Aorta (tissue), 5 donors: ENCODE results near the gene STK25. TPM values are rescaled to one million over a fixed set of nuclear protein-coding genes. Genes with fewer than 3 reads are reported as not detected.

ENCODE experiments used
- ATAC-seq: fragments of 200-7000 bp; cut with Tn5 transposase; one replicate; pipeline ENCODE4 v1.9.1; 2022; ENCODE audit warnings: moderate library complexity; ENCODE audit not compliant: low FRiP score
- DNase-seq, 2 donors: peaks; one replicate each; pipeline ENCODE4 v3.0.0-alpha.2; 2020
- H3K27ac ChIP-seq, 2 donors: one replicate each; pipeline ENCODE4 v1.5.1; 2013; ENCODE audit warnings: low read length in 2 of 2, mild to moderate bottlenecking in 2 of 2, moderate library complexity in 2 of 2, control low read depth in 1 of 2, inconsistent platforms in 1 of 2, low read depth in 1 of 2
- H3K27me3 ChIP-seq, 2 donors: one replicate each; pipeline ENCODE4 v1.6.1; 2013; ENCODE audit warnings: control low read depth in 1 of 2, low read length in 1 of 2, mild to moderate bottlenecking in 1 of 2, moderate library complexity in 1 of 2; ENCODE audit not compliant: insufficient read depth in 2 of 2, control insufficient read depth in 1 of 2
- H3K36me3 ChIP-seq, 2 donors: one replicate each; pipeline ENCODE4 v1.6.1; 2013; ENCODE audit warnings: control low read depth in 1 of 2, low read length in 1 of 2, mild to moderate bottlenecking in 1 of 2; ENCODE audit not compliant: insufficient read depth in 2 of 2, control insufficient read depth in 1 of 2
- H3K4me1 ChIP-seq, 2 donors: one replicate each; pipeline ENCODE4 v1.6.1; 2013; ENCODE audit warnings: low read length in 2 of 2, control low read depth in 1 of 2, mild to moderate bottlenecking in 1 of 2, moderate library complexity in 1 of 2; ENCODE audit not compliant: insufficient read depth in 2 of 2, control insufficient read depth in 1 of 2
- H3K4me3 ChIP-seq, 2 donors: one replicate each; pipeline ENCODE4 v1.5.1; 2013; ENCODE audit warnings: low read length in 2 of 2, control low read depth in 1 of 2, mild to moderate bottlenecking in 1 of 2
- H3K9me3 ChIP-seq: one replicate; pipeline ENCODE4 v1.6.1; 2013; ENCODE audit warnings: mild to moderate bottlenecking, low read length; ENCODE audit not compliant: control insufficient read depth
- WGBS, 2 donors: extraction: QIAGEN DNeasy Blood & Tissue Kit; methylation state at CpG; one replicate each; pipeline ENCODE4 v1.1.7; 2013; 5-methylcytosine and 5-hydroxymethylcytosine counted together
- intact Hi-C, 2 donors: fragments of 100-400 bp; cut with DNase I; formaldehyde crosslinking; loops; one replicate each; pipeline versions ENCODE4 v1.14.2 to v1.15.0; 2022
- polyA plus RNA-seq, 2 donors: library from polyadenylated mRNA; stranded (reverse); fragments of 200-250 nt; gene quantifications; one replicate each; pipeline ENCODE4 v1.2.3, GENCODE V29; 2013
- total RNA-seq, 2 donors: library from RNA; stranded (reverse); fragmentation: NEBNext Ultra II Directional; extraction: Animal tissue kit (Norgen Biotek cat#: 25700); gene quantifications; one replicate each; pipeline ENCODE4 v1.2.1, GENCODE V29; 2021
- donor health status: healthy with polysubstance abuse.
- donor health status: Bipolar disorder and iron deficiency.
- donor health status: DM: no; HTN: no; CAD: no.
- donor health status: DM: no; HTN: no; CAD: no.
- donor health status: DM: yes; HTN: yes; CAD: no.

STK25 gene
- total and polyA plus RNA-seq, 4 donors: 85.1 to 261 (median 121) TPM

DNA sequence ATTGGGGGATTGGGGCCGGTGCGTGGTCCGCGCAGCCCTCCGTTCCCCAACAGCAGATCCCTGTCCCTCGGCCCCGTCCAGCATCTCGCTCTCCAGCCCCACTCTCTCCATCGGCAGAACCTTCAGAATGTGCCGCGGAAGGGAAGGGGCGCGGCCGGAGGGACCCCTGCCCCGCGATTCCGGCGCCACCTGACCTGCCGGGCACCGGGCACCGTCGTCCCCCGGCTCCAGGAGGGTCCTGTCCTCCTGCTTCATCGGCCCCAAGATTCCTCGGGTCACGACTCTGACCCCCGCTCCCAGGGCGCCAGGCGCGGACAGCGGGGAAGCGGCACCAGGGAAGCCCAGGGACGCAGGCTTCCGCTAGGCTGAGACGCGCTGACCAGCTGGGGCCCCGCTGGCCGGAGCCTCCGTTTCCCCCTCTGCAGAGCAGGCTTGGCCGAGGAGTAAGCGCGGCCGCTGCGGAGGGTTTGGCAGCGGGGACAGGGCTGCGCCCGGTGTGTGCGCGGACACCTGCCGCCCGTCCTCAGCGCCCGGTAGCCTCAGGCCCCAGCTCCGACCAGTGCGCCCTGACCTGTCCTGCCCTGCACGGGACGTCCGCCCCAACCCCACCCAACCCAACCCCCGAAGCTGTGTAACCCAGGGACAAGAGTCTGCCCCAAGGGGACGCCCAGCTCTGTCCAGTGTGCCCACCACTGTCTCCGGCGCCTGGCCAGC is 33.3 kb upstream of the STK25 start:
- H3K4me1 ChIP-seq: no peaks in the 10 kb centered on the region
- WGBS, 2 donors: 14% methylated on average over 51 to 62 of the region's 62 CpGs
- intact Hi-C loops: no loop called here
- ATAC-seq (peak; percentile 42), DNase-seq (no peak)
- H3K36me3 ChIP-seq: no peaks in the 10 kb centered on the region
- no peaks in the 10 kb centered on the region for H3K27me3 ChIP-seq
- H3K9me3 ChIP-seq: no peaks in the 10 kb centered on the region
- no peak overlapping the region for H3K27ac ChIP-seq
- H3K4me3 ChIP-seq: no peak overlapping the region

DNA sequence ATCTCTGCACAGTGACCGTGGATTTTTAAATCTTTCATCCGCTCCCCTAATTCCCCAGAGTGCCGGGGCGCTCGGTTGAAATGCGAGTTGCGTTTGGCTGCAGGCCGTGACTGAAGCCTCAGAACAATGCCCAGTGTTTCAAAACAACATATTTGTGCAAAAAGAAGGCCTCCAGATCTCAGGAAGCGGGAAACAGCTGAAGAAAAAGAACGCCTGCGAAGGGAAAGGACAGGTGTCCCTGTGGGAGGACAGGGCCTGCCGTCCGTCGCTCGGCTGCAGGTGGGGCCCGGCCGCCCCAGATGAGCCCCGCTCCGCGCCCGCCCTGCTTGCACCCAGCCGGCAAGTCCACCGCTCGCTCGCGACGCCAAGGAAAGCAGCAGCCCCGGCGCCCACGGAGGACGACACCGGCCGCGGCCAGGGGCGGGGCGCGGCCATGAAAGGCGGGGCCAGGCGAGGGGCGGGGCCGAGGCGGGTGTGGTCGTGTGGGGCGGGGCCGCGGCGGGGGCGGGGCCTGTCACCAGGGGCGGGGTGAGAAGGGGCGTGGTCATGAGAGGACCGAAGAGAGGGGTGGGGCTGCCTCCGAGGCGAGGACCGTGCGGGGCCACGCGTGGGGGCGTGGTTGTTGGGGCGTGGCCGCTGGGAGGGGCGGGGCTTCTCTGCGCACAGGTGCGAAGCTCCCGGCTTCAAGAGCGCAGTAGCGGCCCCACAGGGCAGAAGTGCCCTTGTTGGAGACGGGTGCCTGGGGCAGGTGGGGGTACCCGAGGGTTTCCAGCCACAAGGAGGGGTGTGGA is 32.6 kb upstream of the STK25 start:
- DNase-seq (no peak), ATAC-seq (peak; percentile 59)
- Histone ChIP-seq H3K4me3 (peak overlapping the region; percentile 16 to 25), H3K27ac (no peak overlapping the region), H3K9me3 (no peaks in the 10 kb centered on the region), H3K27me3 (no peaks in the 10 kb centered on the region), H3K36me3 (no peaks in the 10 kb centered on the region), H3K4me1 (no peaks in the 10 kb centered on the region)
- WGBS, 2 donors: 1 to 3% methylated on average over 49 to 68 of the region's 68 CpGs
- intact Hi-C loops: no loop called here

DNA sequence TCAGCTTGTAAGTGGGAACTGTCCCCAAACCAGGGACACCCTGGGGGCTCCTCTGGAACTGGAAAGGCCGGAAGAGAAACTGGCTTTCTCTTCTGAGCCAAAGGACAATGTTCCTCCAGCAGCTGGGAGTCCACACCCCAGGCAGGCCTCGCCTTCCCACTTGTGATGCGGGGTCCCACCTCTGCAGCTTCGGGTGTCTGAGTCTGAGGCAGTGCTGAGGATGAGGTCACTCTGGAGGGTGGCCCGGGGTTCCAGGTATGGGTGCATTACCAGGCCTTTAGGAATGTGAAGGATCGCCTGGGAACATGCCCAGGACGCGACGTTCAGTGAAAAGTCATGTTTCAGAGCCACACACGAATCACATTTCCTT is 32.0 kb upstream of the STK25 start:
- no peak overlapping the region for H3K4me3 ChIP-seq
- no peaks in the 10 kb centered on the region for H3K4me1 ChIP-seq
- 22 to 34% methylated on average over 10 of the region's 10 CpGs for WGBS, 2 donors
- no peaks in the 10 kb centered on the region for H3K27me3 ChIP-seq
- DNase-seq (no peak), ATAC-seq (no peak)
- H3K36me3 ChIP-seq: no peaks in the 10 kb centered on the region
- H3K9me3 ChIP-seq: no peaks in the 10 kb centered on the region
- intact Hi-C loops: no loop called here
- H3K27ac ChIP-seq: no peak overlapping the region

DNA sequence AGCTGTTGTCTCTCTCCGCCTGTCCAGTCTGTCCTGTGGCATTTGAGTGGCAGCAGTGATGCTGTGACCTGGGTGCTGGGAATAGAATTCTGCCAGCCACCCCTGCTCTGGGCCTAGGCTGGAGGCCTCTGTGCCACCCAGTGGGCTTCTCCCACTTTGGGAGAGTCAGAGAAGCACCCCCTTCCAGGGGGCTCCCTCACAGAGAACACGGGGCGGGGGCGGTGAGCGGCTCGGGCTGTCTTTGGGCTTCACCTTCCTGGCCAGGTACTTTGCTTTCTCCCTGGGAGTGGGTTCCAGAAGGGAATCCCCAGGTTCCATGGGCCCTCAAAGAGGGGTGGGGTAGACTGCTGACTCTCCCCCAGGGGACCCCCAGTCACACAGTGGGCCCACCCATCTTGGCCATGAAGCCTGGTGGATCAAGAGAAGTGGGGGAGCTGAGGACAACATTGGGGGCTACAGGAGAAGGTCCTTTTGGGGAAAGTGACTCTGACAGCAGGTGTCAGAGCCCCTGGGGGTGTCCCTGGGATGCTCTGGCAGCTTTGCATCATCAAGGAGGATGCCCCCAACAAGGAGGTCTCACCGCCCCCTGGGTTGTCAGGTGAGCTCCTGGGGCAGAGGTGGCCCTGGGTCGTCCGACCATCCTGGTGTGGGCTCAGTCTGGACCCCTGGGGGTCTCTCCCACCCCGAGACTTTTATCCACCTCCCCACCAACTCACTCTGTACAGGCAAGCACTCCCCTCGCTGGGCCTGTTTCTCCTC is 31.4 kb upstream of the STK25 start:
- Histone ChIP-seq H3K36me3 (no peaks in the 10 kb centered on the region), H3K4me3 (no peak overlapping the region), H3K27me3 (no peaks in the 10 kb centered on the region), H3K27ac (no peak overlapping the region), H3K4me1 (no peaks in the 10 kb centered on the region), H3K9me3 (no peaks in the 10 kb centered on the region)
- ATAC-seq: no peak
- intact Hi-C loops: no loop called here
- 95 to 96% methylated on average over 11 of the region's 11 CpGs for WGBS, 2 donors
- no peak for DNase-seq

DNA sequence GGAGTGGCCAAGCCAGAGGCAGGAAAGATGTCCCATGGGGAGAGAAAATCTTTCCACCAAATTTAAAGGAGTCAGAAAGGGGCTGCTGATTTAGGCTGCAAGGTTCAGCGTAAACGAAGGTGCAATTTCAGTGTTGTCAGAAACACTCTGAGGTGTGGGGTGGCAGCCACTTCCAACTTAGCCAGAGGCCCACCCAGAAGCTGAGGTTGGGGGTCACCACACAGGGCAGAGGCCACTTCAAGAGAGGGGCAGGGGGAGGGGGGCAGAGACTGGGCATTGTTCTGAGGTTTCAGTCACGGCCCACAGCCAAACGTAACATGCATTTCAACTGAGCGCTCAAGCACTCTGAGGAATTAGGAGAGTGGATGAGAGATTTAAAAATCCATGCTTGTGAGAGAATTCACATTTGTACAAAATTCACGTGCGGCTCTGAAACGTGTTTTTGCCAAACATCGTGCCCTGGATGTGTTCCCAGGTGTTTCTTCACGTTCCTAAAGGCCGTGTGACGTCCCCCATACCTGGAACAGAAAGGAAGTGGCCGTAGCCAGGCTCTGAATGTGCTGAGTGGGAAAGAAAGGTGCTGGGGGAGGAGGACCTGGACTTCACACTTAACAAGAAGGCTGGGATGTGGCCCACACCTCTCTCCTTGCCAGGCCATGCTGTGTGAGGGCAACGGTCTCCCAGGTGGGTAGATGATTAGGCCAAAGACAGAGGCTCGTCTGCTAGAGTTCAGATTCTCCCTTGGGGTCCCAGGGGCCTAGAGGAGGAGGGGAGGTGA is 30.6 kb upstream of the STK25 start:
- Histone ChIP-seq H3K27me3 (no peaks in the 10 kb centered on the region), H3K9me3 (no peaks in the 10 kb centered on the region), H3K27ac (no peak overlapping the region), H3K4me3 (no peak overlapping the region), H3K4me1 (no peaks in the 10 kb centered on the region), H3K36me3 (no peaks in the 10 kb centered on the region)
- DNase-seq: peak in 1 of 2 donors; percentile 57
- intact Hi-C loops: no loop called here
- WGBS, 2 donors: 65 to 80% methylated on average over 15 of the region's 15 CpGs
- no peak for ATAC-seq

DNA sequence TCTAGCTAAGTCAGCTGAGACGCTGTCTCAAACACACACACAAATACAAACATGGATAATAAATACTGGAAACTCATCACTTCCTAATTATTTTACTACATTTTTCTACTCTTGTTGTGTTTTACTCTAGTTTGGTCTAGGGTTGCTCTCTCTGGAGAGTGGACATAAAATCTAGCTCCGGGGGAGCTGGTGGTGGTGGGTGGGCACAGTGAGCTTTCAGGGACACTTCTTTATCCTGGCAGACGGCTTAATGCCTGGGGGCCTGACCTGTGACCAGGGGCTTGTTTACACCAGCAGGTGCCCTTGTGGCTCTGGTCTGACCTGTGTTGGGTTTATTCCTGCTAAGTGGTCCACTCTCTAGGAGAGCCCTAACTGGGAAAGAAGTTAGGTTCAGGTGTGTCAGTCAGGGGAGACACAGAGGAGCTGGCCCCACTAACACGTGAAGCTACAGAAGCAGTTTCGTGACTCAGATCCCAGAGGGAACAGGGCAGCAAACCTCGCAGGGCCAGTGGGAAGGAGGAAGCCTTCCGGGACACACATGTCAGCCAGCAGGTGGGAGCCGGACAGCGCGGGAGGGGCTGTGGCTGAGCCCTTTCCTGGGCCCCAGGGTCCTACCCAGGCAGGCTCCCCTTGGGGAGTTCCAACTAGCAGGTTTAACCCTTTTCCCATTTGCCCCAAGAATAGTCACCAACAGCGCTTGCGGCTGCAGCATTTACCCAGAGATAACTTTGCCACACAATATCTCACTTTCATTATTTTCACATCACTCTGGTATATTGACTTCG is 27.7 kb upstream of the STK25 start:
- Histone ChIP-seq H3K27ac (no peak overlapping the region), H3K27me3 (no peaks in the 10 kb centered on the region), H3K9me3 (no peaks in the 10 kb centered on the region), H3K36me3 (no peaks in the 10 kb centered on the region), H3K4me1 (no peaks in the 10 kb centered on the region), H3K4me3 (no peak overlapping the region)
- 50 to 56% methylated on average over 13 of the region's 13 CpGs for WGBS, 2 donors
- DNase-seq (peak in 1 of 2 donors; percentile 73), ATAC-seq (no peak)
- intact Hi-C loops: no loop called here

DNA sequence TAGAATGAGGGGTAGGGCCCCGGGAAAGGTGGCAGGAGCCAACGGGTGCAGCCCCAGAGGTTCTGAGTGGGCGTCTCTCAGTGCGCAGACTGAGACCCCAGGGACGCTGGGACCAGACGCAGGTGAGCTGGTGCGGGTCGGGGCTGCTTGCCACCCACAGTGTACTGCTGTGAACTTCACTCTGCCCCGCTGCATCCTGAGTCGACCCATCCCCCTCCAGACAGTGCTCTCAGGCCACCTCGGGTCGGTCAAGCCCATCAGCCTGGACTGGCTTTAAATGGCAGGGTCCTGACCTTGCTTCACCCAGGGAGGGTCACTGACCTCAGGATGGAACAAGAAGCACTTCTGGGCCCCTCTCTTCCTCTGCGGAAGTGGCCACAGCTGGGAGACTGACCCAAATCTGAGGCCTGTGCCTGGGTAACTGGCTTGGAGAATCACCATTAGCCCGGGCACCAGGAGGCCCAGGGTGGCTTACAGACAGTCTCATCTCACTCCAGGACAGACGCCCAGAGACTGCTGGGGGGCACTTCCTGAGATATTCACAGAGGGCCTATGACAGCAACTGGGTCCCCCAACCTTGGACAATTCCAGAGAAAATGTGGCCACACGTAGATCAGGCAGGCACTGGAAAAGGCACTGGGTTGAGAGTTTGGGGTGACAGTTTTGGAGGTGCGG is 26.5 kb upstream of the STK25 start:
- H3K36me3 ChIP-seq: no peaks in the 10 kb centered on the region
- H3K27ac ChIP-seq: no peak overlapping the region
- intact Hi-C loops: no loop called here
- H3K4me1 ChIP-seq: no peaks in the 10 kb centered on the region
- no peaks in the 10 kb centered on the region for H3K27me3 ChIP-seq
- DNase-seq: peak in 1 of 2 donors; percentile 75
- no peak for ATAC-seq
- no peaks in the 10 kb centered on the region for H3K9me3 ChIP-seq
- 75 to 76% methylated on average over 17 of the region's 17 CpGs for WGBS, 2 donors
- H3K4me3 ChIP-seq: no peak overlapping the region
